ENCODE results near the gene UBASH3B.

Gene UBASH3B

DNA sequence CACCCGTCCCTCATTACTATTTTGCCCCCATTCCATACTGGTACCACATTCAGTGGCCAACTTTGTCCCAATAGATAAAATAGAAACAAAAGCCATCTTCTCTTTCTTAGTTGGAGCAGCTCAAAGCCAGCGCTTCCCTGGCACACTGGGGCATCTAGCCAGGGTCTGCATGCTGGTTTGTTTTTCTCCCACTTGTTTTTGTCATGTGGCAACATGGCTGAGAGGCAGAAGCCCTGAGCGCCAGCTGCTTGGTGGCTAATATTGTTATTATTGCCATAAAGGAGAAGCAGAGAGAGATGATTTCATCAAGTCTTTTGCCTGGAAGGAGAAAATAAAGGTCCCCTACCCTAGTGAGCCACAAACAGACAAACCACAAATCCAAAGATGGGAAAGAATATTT is 134.4 kb downstream of the UBASH3B start:
- no peaks in the 10 kb centered on the region for H3K27me3 ChIP-seq (ENCODE audit: insufficient read depth, poor library complexity, severe bottlenecking)
- TF ChIP-seq, protein P1, sequence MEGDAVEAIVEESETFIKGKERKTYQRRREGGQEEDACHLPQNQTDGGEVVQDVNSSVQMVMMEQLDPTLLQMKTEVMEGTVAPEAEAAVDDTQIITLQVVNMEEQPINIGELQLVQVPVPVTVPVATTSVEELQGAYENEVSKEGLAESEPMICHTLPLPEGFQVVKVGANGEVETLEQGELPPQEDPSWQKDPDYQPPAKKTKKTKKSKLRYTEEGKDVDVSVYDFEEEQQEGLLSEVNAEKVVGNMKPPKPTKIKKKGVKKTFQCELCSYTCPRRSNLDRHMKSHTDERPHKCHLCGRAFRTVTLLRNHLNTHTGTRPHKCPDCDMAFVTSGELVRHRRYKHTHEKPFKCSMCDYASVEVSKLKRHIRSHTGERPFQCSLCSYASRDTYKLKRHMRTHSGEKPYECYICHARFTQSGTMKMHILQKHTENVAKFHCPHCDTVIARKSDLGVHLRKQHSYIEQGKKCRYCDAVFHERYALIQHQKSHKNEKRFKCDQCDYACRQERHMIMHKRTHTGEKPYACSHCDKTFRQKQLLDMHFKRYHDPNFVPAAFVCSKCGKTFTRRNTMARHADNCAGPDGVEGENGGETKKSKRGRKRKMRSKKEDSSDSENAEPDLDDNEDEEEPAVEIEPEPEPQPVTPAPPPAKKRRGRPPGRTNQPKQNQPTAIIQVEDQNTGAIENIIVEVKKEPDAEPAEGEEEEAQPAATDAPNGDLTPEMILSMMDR (IDR thresholded peaks at IDR 0.05; ENCODE audit: insufficient read depth, low read length) = no peak
- TF ChIP-seq, protein P2, sequence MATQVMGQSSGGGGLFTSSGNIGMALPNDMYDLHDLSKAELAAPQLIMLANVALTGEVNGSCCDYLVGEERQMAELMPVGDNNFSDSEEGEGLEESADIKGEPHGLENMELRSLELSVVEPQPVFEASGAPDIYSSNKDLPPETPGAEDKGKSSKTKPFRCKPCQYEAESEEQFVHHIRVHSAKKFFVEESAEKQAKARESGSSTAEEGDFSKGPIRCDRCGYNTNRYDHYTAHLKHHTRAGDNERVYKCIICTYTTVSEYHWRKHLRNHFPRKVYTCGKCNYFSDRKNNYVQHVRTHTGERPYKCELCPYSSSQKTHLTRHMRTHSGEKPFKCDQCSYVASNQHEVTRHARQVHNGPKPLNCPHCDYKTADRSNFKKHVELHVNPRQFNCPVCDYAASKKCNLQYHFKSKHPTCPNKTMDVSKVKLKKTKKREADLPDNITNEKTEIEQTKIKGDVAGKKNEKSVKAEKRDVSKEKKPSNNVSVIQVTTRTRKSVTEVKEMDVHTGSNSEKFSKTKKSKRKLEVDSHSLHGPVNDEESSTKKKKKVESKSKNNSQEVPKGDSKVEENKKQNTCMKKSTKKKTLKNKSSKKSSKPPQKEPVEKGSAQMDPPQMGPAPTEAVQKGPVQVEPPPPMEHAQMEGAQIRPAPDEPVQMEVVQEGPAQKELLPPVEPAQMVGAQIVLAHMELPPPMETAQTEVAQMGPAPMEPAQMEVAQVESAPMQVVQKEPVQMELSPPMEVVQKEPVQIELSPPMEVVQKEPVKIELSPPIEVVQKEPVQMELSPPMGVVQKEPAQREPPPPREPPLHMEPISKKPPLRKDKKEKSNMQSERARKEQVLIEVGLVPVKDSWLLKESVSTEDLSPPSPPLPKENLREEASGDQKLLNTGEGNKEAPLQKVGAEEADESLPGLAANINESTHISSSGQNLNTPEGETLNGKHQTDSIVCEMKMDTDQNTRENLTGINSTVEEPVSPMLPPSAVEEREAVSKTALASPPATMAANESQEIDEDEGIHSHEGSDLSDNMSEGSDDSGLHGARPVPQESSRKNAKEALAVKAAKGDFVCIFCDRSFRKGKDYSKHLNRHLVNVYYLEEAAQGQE (IDR thresholded peaks at IDR 0.05; ENCODE audit: insufficient replicate concordance, low read depth) = no peak
- TF ChIP-seq POLR2AphosphoS5 (IDR thresholded peaks at IDR 0.05; ENCODE audit: low read depth) (no peak), GABPA (IDR thresholded peaks at IDR 0.05; ENCODE audit: low read depth) (no peak), SPI1 (IDR thresholded peaks at IDR 0.05; ENCODE audit: borderline replicate concordance, low read depth) (no peak)
- no peak overlapping the region for H3K27ac ChIP-seq (replicated peaks)
- DNase-seq (ENCODE audit: low read depth in 1 of 2, low spot score in 1 of 2) = no peak
- H3K4me3 ChIP-seq (replicated peaks; ENCODE audit: insufficient read depth, low read length) = no peak overlapping the region

DNA sequence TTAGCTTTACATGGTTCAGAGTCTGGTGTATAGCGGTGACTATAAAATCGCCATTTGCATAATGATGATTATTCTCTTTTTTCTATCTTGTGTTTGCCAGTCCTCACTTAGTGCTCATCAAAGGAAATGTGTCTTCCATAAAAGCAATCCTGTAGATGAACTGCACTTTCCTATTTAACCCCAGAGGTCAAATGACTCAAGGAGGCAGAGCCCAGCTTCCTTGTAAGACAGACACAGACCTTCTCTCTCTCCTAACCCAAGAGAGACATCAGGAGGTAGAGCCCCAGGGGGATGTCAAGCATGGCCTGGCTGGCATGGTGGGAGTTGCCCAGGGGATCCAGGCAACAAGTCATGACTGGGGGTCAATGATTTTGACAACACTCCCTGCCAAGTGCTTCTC is 135.9 kb downstream of the UBASH3B start:
- no peak overlapping the region for H3K4me3 ChIP-seq (replicated peaks; ENCODE audit: insufficient read depth, low read length)
- DNase-seq (ENCODE audit: low read depth in 1 of 2, low spot score in 1 of 2) = no peak
- no peak overlapping the region for H3K27ac ChIP-seq (replicated peaks)
- no peaks in the 10 kb centered on the region for H3K27me3 ChIP-seq (ENCODE audit: insufficient read depth, poor library complexity, severe bottlenecking)
- no peak for TF ChIP-seq GABPA (IDR thresholded peaks at IDR 0.05; ENCODE audit: low read depth)
- no peak for TF ChIP-seq POLR2AphosphoS5 (IDR thresholded peaks at IDR 0.05; ENCODE audit: low read depth)
- TF ChIP-seq, protein P2 (IDR thresholded peaks at IDR 0.05; ENCODE audit: insufficient replicate concordance, low read depth) = no peak
- TF ChIP-seq, protein P1 (IDR thresholded peaks at IDR 0.05; ENCODE audit: insufficient read depth, low read length) = no peak
- no peak for TF ChIP-seq SPI1 (IDR thresholded peaks at IDR 0.05; ENCODE audit: borderline replicate concordance, low read depth)

DNA sequence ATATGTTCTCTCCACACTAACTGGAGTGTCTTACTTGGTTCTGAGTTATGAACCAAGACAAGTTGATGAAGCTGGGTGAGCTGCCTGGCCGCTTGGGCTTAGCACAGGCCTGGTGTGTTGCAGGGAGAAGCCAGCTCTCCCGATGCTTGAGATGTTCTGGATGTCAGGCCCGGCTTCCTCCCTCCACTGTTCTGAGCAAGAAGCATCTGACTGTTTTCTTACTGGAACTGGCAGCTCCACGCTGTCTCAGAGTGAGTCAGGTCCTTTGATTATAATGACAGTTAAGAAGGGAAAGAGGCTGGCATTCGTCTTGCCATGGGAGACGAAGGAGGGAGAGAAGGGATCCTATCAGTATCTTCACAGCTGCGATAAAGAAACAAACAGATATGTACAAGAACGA is 136.3 kb downstream of the UBASH3B start:
- Histone ChIP-seq H3K4me3 (replicated peaks; ENCODE audit: insufficient read depth, low read length) (no peak overlapping the region), H3K27ac (replicated peaks) (no peak overlapping the region)

More for the DNA sequence above, 136.3 kb downstream of the UBASH3B start:
- no peaks in the 10 kb centered on the region for H3K27me3 ChIP-seq (ENCODE audit: insufficient read depth, poor library complexity, severe bottlenecking)
- TF ChIP-seq SPI1 (IDR thresholded peaks at IDR 0.05; ENCODE audit: borderline replicate concordance, low read depth) (no peak), GABPA (IDR thresholded peaks at IDR 0.05; ENCODE audit: low read depth) (no peak), POLR2AphosphoS5 (IDR thresholded peaks at IDR 0.05; ENCODE audit: low read depth) (no peak)
- TF ChIP-seq, protein P2 (IDR thresholded peaks at IDR 0.05; ENCODE audit: insufficient replicate concordance, low read depth) = no peak
- TF ChIP-seq, protein P1 (IDR thresholded peaks at IDR 0.05; ENCODE audit: insufficient read depth, low read length) = no peak
- no peak for DNase-seq (ENCODE audit: low read depth in 1 of 2, low spot score in 1 of 2)

Measured in HL-60 (cell line).